Measurements from ENCODE around the gene PSME3.

The PSME3 gene

GRCh38 chr17:42832934-42833766 is at the start of gene PSME3:
PSME3 (plus strand) TSS chr17:42833397; CDS start chr17:42833632, 235 bp downstream.
- TF ChIP-seq POLR2AphosphoS5 (IDR thresholded peaks at IDR 0.05; ENCODE audit: borderline replicate concordance, low read depth, low read length) (peak; percentile 97), FOXP2 (optimal IDR thresholded peaks at IDR 0.05; ENCODE audit: control extremely low read depth, extremely low read length, insufficient read depth) (no peak)
- peak; percentile 47 for DNase-seq (ENCODE audit: low read depth, low spot score)
- Histone ChIP-seq H3K27ac (peak within 1 kb of the TSS; percentile 89), H3K4me3 (peak within 1 kb of the TSS; percentile 90), H3K36me3 (ENCODE audit: insufficient read depth, low read length) (peaks cover 34% of the 10 kb centered on the region), H3K9ac (ENCODE audit: insufficient read length) (peak within 1 kb of the TSS; percentile 97), H3K9me3 (ENCODE audit: low read depth, low read length) (no peaks in the 10 kb centered on the region)

GRCh38 chr17:42783791-42784138 is 49.4 kb upstream of the PSME3 start:
- H3K4me3 ChIP-seq: no peak overlapping the region
- H3K9ac ChIP-seq (ENCODE audit: insufficient read length): no peak overlapping the region
- H3K27ac ChIP-seq: no peak overlapping the region
- no peaks in the 10 kb centered on the region for H3K9me3 ChIP-seq (ENCODE audit: low read depth, low read length)
- TF ChIP-seq EZH2 (IDR thresholded peaks at IDR 0.05) (no peak), FOXP2 (optimal IDR thresholded peaks at IDR 0.05; ENCODE audit: control extremely low read depth, extremely low read length, insufficient read depth) (no peak), POLR2AphosphoS5 (IDR thresholded peaks at IDR 0.05; ENCODE audit: borderline replicate concordance, low read depth, low read length) (no peak)
- peaks cover 5% of the 10 kb centered on the region; the same call in 1 of the 2 replicates for H3K36me3 ChIP-seq (ENCODE audit: insufficient read depth, low read length)
- DNase-seq (ENCODE audit: low read depth, low spot score): no peak

GRCh38 chr17:42784409-42784808 is 48.8 kb upstream of the PSME3 start:
- H3K36me3 ChIP-seq (ENCODE audit: insufficient read depth, low read length): no peaks in the 10 kb centered on the region; the same call in 1 of the 2 replicates
- H3K9ac ChIP-seq (ENCODE audit: insufficient read length): no peak overlapping the region
- H3K4me3 ChIP-seq: no peak overlapping the region
- H3K9me3 ChIP-seq (ENCODE audit: low read depth, low read length): no peaks in the 10 kb centered on the region
- DNase-seq (ENCODE audit: low read depth, low spot score): no peak
- TF ChIP-seq EZH2 (IDR thresholded peaks at IDR 0.05): no peak
- no peak for TF ChIP-seq POLR2AphosphoS5 (IDR thresholded peaks at IDR 0.05; ENCODE audit: borderline replicate concordance, low read depth, low read length)
- TF ChIP-seq FOXP2 (optimal IDR thresholded peaks at IDR 0.05; ENCODE audit: control extremely low read depth, extremely low read length, insufficient read depth): no peak
- no peak overlapping the region for H3K27ac ChIP-seq

GRCh38 chr17:42784811-42785592 is 48.2 kb upstream of the PSME3 start:
- Histone ChIP-seq H3K9me3 (ENCODE audit: low read depth, low read length) (no peaks in the 10 kb centered on the region), H3K9ac (ENCODE audit: insufficient read length) (no peak overlapping the region), H3K36me3 (ENCODE audit: insufficient read depth, low read length) (no peaks in the 10 kb centered on the region), H3K4me3 (no peak overlapping the region), H3K27ac (no peak overlapping the region)
- no peak for DNase-seq (ENCODE audit: low read depth, low spot score)
- no peak for TF ChIP-seq POLR2AphosphoS5 (IDR thresholded peaks at IDR 0.05; ENCODE audit: borderline replicate concordance, low read depth, low read length)
- TF ChIP-seq EZH2 (IDR thresholded peaks at IDR 0.05): no peak
- no peak for TF ChIP-seq FOXP2 (optimal IDR thresholded peaks at IDR 0.05; ENCODE audit: control extremely low read depth, extremely low read length, insufficient read depth)

- no peak for DNase-seq (ENCODE audit: low read depth, low spot score)
- no peak overlapping the region for H3K27ac ChIP-seq
- TF ChIP-seq POLR2AphosphoS5 (IDR thresholded peaks at IDR 0.05; ENCODE audit: borderline replicate concordance, low read depth, low read length) (no peak), EZH2 (IDR thresholded peaks at IDR 0.05) (no peak), FOXP2 (optimal IDR thresholded peaks at IDR 0.05; ENCODE audit: control extremely low read depth, extremely low read length, insufficient read depth) (no peak)
- no peaks in the 10 kb centered on the region for H3K9me3 ChIP-seq (ENCODE audit: low read depth, low read length)
- no peak overlapping the region for H3K9ac ChIP-seq (ENCODE audit: insufficient read length)
- no peak overlapping the region for H3K4me3 ChIP-seq
- H3K36me3 ChIP-seq (ENCODE audit: insufficient read depth, low read length): no peaks in the 10 kb centered on the region
These were observed 45.9 kb upstream of the PSME3 start for GRCh38 chr17:42787266-42787665.

- Histone ChIP-seq H3K36me3 (ENCODE audit: insufficient read depth, low read length) (no peaks in the 10 kb centered on the region), H3K9me3 (ENCODE audit: low read depth, low read length) (no peaks in the 10 kb centered on the region), H3K27ac (peak overlapping the region; percentile 53; the same call in 1 of the 2 replicates), H3K4me3 (no peak overlapping the region), H3K9ac (ENCODE audit: insufficient read length) (no peak overlapping the region)
- TF ChIP-seq EZH2 (IDR thresholded peaks at IDR 0.05) (no peak), POLR2AphosphoS5 (IDR thresholded peaks at IDR 0.05; ENCODE audit: borderline replicate concordance, low read depth, low read length) (no peak), FOXP2 (optimal IDR thresholded peaks at IDR 0.05; ENCODE audit: control extremely low read depth, extremely low read length, insufficient read depth) (no peak)
- no peak for DNase-seq (ENCODE audit: low read depth, low spot score)
These were observed 41.2 kb upstream of the PSME3 start for GRCh38 chr17:42791948-42792347.

GRCh38 chr17:42792545-42792944 is 40.7 kb upstream of the PSME3 start:
- H3K36me3 ChIP-seq (ENCODE audit: insufficient read depth, low read length): no peaks in the 10 kb centered on the region
- H3K9ac ChIP-seq (ENCODE audit: insufficient read length): no peak overlapping the region
- H3K9me3 ChIP-seq (ENCODE audit: low read depth, low read length): no peaks in the 10 kb centered on the region
- no peak overlapping the region for H3K4me3 ChIP-seq
- TF ChIP-seq EZH2 (IDR thresholded peaks at IDR 0.05) (no peak), POLR2AphosphoS5 (IDR thresholded peaks at IDR 0.05; ENCODE audit: borderline replicate concordance, low read depth, low read length) (no peak), FOXP2 (optimal IDR thresholded peaks at IDR 0.05; ENCODE audit: control extremely low read depth, extremely low read length, insufficient read depth) (no peak)
- no peak for DNase-seq (ENCODE audit: low read depth, low spot score)
- H3K27ac ChIP-seq: peak overlapping the region; percentile 15

- no peaks in the 10 kb centered on the region for H3K9me3 ChIP-seq (ENCODE audit: low read depth, low read length)
- H3K36me3 ChIP-seq (ENCODE audit: insufficient read depth, low read length): no peaks in the 10 kb centered on the region
- H3K9ac ChIP-seq (ENCODE audit: insufficient read length): no peak overlapping the region
- DNase-seq (ENCODE audit: low read depth, low spot score): no peak
- H3K4me3 ChIP-seq: no peak overlapping the region
- no peak overlapping the region for H3K27ac ChIP-seq
- TF ChIP-seq EZH2 (IDR thresholded peaks at IDR 0.05) (no peak), FOXP2 (optimal IDR thresholded peaks at IDR 0.05; ENCODE audit: control extremely low read depth, extremely low read length, insufficient read depth) (no peak), POLR2AphosphoS5 (IDR thresholded peaks at IDR 0.05; ENCODE audit: borderline replicate concordance, low read depth, low read length) (no peak)
These were observed 38.1 kb upstream of the PSME3 start for GRCh38 chr17:42795061-42795460.
